Effector CD4-positive, alpha-beta T cell (primary cell): Measurements from ENCODE around the gene CSH1.
"Not testable (repeated sequence)": the region's sequence is repeated elsewhere in the genome, so short reads cannot be mapped to it uniquely, and the experiment has no call there.

Experiments
- DNase-seq: peaks from one replicate; pipeline ENCODE4 v3.0.0-alpha.2; 2020

The CSH1 gene

DNA sequence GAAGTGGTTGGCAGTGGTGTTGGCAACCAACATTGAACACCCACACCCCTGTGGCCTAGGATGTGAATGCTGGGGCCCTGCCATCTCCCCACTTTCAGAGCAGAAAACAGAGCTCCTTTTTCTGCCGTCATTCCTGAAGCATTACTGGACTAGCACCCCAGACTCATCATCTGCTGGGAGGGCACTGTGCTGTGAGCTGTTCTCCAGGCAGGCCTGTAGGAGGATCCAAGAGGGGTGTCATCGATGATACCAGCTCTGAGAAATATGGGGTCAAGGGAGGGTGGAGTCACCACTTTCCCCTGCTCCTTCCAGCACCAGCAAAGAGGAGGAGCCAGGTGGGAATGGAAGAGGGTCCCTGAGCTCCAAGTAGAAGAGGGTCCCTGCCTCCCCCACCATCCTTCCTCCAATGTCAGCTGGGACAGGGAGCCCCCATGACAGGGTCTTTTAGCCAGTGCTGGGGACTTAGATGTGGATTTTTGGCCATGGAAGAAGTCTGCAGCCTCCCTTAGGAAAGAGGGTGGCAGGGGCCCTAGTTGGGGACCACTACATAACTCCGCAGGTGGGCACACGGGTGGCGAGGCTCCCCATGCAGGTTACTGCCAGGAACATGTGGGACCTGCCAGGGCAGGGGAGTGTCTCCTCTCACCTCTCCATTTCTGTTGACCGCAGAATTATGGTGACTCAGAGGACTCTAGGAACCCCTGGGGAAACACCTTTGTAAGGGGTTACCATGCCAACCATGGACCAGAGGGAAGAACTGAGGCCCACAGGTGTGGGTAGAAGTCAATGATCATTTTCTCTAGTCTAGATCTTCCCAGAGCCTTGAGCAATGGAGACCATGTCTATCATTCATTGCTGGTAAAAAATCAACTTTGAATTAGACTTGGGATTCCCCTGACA, 2.8 kb upstream of the CSH1 start:
- not testable (repeated sequence) for DNase-seq

DNA sequence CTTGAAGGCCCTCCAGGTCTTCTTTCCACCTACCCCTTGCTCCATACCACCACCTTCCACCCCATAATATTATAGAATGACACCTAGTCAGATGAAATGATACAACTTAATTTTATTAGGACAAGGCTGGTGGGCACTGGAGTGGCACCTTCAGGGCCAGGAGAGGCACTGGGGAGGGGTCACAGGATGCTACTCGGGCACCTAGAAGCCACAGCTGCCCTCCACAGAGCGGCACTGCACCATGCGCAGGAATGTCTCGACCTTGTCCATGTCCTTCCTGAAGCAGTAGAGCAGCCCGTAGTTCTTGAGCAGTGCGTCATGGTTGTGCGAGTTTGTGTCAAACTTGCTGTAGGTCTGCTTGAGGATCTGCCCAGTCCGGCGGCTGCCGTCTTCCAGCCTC, 1.6 kb downstream of the CSH1 start:
- DNase-seq, result not testable (repeated sequence)

DNA sequence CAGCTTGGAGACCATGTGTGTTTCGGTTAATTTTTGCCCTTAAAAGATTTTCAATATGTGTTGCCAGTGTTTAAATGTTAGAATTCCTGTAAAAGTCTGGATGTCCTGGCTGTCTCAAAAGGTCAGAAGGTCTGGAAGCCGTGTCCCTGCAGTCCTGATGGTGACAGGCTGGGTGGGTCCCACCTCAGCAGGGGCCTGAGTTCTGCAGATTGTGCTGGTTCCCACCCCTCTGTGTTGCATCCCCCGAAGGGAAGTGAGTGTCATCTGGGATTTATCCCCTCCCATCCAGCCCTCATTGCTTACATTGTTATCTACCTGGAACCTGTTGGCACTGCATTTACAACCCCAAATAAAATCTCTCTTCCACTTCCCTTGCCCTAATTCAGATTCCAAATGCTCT, 2.4 kb downstream of the CSH1 start:
- not testable (repeated sequence) for DNase-seq

DNA sequence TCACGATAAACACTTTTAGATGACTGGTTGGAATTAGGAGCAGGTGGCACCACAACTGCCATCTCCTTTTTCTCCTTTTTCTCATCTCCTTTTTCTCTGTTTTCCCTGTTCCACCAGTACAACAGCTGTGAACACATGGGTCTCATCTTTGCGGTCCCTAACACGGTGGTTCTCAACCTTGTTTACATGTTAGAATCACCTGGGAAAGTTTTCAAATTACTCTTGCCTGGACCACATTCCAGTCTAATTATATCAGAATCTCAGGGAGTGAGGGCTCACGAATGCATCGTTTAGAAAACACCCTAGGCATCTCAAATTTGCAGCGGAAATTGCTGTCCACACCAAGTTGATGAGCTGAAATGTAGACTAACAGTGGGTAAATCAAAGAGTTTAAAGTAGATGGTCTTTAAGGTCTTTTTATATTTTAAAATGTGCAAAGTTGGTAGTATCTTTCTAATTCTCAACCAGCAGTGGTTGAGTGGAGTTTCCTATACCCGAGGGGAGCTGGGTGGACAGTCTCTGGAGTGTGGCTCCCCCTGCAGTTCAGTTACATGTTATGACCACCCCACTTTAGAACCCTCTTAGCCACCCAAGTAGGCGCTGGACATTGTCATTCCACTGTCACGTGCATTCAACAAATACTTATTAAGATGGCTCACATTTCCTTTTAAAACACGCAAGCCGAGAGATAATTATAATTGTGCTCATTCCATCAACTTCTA, 3.9 kb downstream of the CSH1 start:
- not testable (repeated sequence) for DNase-seq

DNA sequence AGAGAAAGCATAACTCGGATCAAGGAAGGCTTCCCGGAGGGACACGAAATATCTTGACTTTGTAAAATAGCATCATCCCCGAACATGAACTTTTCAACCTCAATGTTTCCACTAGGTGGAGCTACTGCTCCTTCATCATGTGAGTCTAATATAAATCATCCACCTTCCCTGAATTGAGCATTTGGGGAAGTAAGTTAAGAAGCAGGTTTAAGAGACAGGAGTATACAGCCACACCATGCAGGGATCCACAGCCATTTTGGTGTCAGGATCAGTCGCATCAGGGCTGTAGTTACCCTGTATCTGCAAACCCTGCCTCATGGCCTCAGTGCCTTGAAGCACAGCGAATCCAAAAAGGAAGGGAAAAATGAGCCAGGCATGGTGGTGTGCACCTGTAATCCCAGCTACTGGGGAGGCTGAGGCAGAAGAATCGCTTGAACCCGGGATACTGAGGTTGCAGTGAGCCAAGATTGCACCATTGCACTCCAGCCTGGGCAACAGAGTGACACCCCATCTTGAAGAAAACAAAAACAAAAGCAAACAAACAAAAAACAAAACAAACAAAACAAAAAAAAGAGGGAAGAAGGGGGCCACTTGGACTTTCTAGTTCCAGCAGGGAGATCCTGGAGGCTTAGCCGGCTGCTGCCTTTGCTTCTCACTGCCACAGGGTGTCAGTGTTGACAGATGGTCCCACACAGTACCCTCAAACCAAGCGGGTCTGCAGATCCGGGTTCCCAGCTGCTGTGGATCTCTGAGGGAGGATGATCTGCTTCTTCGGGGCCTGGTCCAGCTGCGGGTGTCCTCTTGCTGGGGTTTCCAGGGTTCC, 7.1 kb downstream of the CSH1 start:
- not testable (repeated sequence) for DNase-seq

DNA sequence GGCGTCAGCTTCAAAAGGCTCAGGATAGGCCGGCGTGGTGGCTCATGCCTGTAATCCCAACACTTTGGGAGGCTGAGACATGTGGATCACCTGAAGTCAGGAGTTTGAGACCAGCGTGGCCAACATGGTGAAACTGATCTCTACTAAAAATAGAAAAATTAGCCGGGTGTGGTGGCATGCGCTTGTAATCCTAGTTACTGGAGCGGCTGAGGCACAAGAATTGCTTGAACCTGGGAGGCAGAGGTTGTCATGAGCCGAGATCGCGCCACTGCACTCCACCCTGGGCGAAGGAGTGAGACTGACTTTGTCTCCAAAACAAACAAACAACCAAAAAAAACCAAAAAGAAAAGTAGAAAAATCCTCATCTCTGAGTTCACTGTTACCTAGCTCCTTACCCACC, 11.3 kb downstream of the CSH1 start:
- not testable (repeated sequence) for DNase-seq

DNA sequence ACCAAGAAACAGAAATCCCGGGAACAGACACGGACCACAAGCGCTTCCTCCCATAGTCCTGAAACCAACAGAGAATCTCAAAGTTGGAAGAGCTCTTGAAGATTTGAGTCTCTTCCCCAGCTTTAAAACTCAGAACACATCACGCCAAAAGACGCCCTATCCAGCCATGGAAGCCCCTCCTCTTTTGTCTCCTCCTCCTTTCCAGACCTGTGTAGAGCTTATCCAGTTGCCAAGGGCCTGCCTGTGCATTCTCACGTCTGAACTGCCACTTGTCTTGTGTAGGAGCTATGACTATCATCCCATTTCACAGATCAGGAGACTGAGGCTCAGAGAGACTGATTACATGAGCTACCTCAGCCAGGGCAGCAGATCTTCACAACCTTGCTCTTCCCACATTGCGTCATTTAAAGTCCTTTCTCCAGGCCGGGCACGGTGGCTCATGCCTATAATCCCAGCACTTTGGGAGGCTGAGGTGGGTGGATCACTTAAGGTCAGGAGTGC, 13.7 kb downstream of the CSH1 start:
- not testable (repeated sequence) for DNase-seq

DNA sequence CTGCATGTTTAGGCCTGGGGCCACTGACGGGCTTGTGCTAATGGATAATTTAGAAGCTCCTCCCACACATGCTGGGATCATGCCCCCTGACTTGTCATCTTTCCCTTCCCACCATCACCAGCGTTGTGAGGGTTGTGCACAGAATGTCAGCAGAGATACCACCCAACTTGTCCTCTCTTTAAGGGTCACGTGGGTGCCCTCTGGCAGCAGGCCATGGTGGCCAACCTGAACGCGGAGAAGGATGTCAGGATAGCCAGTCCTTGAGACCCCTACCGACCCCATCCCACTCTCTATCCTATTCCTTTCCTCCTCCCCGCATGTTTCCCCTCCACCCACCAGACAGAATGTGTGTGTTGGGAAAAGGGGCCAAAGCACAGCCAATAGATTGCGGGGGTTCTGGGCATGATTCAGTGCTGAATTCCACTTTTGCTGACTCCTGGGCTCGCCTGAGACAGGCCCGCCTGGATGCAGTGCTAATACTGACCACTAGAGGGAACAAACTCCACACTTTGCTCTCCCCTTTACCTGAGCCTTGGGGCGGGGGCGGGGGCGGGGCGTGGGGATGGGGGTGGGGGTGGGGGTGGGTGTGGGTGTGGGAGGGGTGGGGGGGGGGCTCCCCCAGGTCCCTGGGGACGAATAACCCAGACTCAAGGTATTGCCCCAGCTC, 14.3 kb downstream of the CSH1 start, which contains the start of gene GH2:
GH2 (minus strand) TSS at position 10 of the 667 bp plus-strand sequence. CDS start 143 bp downstream, outside the sequence.
- DNase-seq, result peak; percentile 47

DNA sequence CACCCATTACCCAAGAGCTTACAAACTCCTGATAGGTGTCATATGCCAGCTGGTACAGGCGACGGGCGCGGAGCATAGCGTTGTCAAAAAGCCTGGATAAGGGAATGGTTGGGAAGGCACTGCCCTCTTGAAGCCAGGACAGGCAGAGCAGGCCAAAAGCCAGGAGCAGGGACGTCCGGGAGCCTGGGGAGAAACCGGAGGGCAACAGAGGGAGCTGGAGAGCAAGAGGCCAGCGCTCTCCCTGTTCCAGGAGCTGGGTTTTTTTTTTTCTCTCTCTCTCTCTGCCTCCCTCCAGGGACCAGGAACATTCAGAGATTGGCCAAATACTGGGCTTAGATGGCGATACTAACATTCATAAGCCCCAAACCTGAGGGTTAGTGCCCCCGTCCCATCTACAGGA, 15.0 kb downstream of the CSH1 start:
- not testable (repeated sequence) for DNase-seq

DNA sequence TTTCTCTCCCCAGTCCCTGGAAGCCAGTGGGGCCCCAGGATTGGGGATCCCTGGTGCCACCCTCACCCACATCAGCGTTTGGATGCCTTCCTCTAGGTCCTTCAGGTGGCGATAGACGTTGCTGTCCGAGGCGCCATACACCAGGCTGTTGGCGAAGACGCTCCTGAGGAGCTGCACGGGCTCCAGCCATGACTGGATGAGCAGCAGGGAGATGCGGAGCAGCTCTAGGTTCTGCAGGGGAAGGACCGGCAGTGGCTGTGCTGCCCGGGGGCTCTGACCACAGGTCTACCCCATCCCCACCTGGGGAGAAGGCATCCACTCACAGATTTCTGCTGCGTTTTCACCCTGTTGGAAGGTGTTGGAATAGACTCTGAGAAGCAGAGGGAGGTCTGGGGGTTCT, 15.7 kb downstream of the CSH1 start:
- no peak for DNase-seq

DNA sequence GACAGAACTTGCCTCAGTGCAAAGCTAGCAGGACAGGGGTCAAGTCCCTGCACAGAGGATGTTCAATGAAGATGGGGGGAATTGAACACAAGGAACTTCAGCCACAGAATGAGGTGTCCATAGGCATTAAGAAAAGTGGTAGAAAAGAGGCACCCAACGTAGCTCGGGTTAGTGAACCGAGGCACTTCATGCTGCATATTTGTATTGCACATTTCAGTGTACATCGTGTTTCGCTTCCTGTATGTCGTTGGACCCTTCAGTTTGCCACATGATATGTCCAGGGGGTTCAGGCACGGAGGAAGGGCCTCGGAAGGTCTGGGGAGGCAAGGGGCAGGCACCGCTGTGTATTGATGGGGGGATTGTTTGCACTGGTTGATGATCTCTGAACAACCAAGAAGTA, 18.0 kb downstream of the CSH1 start:
- not testable (repeated sequence) for DNase-seq

DNA sequence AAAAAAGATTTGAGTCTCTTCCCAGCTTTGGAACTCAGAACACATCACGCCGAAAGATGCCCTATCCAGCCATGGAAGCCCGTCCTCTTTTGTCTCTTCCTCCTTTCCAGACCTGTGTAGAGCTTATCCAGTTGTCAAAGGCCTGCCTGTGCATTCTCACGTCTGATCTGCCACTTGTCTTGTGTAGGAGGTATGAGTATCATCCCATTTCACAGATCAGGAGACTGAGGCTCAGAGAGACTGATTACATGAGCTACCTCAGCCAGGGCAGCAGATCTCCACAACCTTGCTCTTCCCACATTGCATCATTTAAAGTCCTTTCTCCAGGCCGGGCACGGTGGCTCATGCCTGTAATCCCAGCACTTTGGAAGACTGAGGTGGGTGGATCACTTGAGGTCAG, 21.7 kb downstream of the CSH1 start:
- not testable (repeated sequence) for DNase-seq

DNA sequence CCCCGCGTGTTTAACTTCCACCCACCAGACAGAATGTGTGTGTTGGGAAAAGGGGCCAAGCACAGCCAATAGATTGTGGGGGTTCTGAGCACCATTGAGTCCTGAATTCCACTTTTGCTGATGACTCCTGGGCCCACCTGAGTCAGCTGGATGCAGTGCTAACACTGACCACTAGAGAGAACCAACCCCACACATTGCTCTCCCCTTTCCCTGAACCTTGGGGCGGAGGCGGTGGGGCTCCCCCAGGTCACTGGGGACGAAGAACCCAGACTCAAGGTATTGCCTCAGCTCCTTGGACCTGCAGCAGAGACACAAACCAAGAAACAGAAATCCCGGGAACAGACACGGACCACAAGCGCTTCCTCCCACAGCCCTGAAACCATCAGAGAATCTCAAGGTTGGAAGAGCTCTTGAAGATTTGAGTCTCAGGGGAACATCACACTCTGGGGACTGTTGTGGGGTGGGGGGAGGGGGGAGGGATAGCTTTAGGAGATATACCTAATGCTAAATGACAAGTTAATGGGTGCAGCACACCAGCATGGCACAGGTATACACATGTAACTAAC, 22.2 kb downstream of the CSH1 start:
- not testable (repeated sequence) for DNase-seq

DNA sequence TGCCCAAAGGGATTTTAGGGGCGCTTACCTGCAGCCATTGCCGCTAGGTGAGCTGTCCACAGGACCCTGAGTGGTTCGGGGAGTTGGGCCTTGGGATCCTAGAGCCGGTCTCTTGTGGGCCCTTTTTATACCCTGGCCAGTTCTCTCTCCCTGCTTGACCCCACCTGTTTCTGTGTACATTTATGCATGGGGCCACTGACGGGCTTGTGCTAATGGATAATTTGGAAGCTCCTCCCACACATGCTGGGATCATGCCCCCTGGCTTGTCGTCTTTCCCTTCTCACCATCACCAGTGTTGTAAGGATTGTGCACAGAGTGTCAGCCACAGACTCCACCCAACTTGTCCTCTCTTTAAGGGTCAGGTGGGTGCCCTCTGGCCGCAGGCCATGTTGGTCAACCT, 22.8 kb downstream of the CSH1 start, which contains the start of gene CSH2:
CSH2 (minus strand) TSS at position 101 of the 400 bp plus-strand sequence; CDS start at position 38, 63 bp downstream.
- DNase-seq, result not testable (repeated sequence)

DNA sequence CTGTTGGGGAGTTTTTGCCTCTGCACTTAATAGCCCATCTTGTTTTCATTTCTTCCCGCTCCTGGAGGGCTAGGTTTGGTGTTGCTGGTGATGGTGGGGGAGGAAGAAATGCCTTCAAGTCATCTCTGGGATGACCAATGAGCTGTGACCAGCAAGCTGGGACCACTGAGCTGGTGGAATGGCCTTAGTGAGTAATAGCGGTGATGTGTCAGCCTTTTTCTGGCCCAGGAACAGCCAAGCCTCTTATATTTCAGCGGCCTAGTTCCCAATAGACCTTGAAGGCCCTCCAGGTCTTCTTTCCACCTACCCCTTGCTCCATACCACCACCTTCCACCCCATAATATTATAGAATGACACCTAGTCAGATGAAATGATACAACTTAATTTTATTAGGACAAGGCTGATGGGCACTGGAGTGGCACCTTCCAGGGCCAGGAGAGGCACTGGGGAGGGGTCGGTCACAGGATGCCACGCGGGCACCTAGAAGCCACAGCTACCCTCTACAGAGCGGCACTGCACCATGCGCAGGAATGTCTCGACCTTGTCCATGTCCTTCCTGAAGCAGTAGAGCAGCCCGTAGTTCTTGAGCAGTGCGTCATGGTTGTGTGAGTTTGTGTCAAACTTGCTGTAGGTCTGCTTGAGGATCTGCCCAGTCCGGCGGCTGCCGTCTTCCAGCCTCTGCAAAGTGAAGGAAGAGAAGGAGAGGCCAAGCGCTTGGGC, 24.6 kb downstream of the CSH1 start:
- not testable (repeated sequence) for DNase-seq

DNA sequence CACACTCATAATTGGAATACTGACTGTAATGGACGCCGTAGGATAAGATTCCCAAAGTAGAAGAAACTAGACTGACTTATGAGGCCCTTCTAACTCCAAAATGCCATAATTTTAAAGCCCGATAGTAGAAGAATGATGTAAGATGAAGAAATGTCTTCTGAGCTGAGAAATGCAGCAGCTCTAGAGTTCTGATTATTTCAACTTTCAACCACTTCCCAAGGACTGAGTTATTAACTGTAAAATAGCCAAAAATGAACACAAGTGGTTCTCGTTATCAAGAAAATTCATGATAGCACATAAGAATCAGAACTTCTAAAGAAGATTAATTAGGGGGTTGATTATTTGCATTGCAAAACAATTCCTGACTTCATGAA, 26.1 kb downstream of the CSH1 start:
- DNase-seq, result not testable (repeated sequence)

DNA sequence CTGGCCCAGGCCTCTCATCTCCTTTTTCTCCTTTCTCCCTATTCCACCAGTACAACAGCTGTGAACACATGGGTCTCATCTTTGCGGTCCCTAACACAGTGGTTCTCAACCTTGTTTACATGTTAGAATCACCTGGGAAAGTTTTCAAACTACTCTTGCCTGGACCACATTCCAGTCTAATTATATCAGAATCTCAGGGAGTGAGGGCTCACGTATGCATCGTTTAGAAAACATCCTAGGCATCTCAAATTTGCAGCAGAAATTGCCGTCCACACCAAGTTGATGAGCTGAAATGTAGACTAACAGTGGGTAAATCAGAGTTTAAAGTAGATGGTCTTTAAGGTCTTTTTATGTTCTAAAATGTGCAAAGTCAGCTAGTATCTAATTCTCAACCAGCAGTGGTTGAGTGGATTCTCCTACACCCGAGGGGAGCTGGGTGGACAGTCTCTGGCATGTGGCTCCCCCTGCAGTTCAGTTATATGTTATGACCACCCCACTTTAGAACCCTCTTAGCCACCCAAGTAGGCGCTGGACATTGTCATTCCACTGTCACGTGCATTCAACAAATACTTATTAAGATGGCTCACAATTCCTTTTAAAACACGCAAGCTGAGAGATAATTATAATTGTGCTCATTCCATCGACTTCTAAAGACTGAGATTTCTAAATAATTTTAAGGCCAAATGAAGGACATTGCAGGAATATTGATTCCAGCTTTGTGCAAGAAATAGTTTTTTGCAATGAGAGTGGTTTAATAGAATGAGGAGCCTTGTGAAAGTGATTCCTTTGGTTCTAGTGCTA, 26.7 kb downstream of the CSH1 start:
- not testable (repeated sequence) for DNase-seq

DNA sequence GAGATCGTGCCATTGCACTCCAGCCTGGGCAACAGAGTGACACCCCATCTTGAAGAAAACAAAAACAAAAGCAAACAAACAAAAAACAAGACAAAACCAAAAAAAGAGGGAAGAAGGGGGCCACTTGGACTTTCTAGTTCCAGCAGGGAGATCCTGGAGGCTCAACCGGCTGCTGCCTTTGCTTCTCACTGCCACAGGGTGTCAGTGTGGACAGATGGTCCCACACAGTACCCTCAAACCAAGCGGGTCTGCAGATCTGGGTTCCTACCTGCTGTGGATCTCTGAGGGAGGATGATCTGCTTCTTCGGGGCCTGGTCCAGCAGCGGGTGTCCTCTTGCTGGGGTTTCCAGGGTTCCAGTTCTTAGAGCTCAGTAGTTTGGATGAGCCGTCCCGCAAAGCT, 29.7 kb downstream of the CSH1 start:
- not testable (repeated sequence) for DNase-seq

DNA sequence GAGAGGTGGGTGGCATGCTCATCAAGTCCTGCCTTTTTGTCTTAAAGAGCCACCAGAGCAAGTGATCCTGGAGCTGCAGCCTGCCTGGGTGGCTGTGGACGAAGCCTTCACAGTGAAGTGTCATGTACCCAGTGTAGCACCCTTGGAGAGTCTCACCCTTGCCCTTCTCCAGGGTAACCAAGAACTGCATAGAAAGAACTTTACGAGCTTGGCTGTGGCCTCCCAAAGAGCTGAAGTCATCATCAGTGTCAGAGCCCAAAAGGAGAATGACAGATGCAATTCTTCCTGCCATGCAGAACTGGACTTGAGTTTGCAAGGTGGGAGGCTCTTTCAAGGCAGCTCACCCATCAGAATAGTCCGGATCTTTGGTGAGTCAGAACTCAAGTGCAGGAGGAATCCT, 37.1 kb downstream of the CSH1 start:
- DNase-seq, result no peak

DNA sequence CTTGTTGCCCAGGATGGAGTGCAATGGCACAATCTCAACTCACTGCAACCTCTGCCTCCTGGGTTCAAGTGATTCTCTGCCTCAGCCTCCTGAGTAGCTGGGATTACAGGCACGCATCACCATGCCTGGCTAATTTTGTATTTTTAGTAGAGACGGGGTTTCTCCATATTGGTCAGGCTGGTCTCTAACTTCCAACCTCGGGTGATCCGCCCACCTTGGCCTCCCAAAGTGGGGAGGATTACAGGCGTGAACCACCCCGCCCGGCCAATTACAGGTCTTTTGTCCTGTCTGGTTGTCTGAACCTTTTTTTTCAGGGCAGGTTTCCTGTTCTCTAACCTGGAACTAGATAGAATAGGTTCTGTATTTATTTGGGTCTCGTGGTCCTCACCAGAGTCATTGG, 39.9 kb downstream of the CSH1 start:
- not testable (repeated sequence) for DNase-seq
